Effector memory CD8-positive, alpha-beta T cell (primary cell): ENCODE results near the gene MPZL1.

ENCODE experiments used
- ATAC-seq: fragments of 150-1000 bp; cut with Tn5 transposase; replicated peaks from 2 replicates; pipeline ENCODE4 v1.10.0; 2021; ENCODE audit warnings: mild to moderate bottlenecking, moderate library complexity
- DNase-seq, 3 experiments: peaks; one replicate each; pipeline ENCODE4 v3.0.0; 2021
- H3K27ac Mint-ChIP-seq, 2 donors: one replicate each; pipeline ENCODE4 v1.8.0; 2022; ENCODE audit warnings: mild to moderate bottlenecking in 2 of 2, mixed read lengths in 2 of 2, moderate library complexity in 2 of 2
- H3K27me3 Mint-ChIP-seq, 2 donors: one replicate each; pipeline ENCODE4 v1.8.0; 2022; ENCODE audit warnings: mixed read lengths in 2 of 2
- H3K36me3 Mint-ChIP-seq: one replicate; pipeline ENCODE4 v1.8.0; 2022; ENCODE audit warnings: mild to moderate bottlenecking, moderate library complexity, mixed read lengths; ENCODE audit not compliant: insufficient read depth
- H3K4me1 Mint-ChIP-seq, 2 donors: one replicate each; pipeline ENCODE4 v1.8.0; 2022; ENCODE audit warnings: low read depth in 2 of 2, mixed read lengths in 2 of 2
- H3K4me3 Mint-ChIP-seq, 2 donors: one replicate each; pipeline ENCODE4 v1.8.0; 2022; ENCODE audit warnings: mild to moderate bottlenecking in 2 of 2, mixed read lengths in 2 of 2, moderate library complexity in 2 of 2
- H3K9me3 Mint-ChIP-seq, 2 donors: one replicate each; pipeline ENCODE4 v1.8.0; 2022; ENCODE audit warnings: mixed read lengths in 2 of 2

The MPZL1 gene

DNA sequence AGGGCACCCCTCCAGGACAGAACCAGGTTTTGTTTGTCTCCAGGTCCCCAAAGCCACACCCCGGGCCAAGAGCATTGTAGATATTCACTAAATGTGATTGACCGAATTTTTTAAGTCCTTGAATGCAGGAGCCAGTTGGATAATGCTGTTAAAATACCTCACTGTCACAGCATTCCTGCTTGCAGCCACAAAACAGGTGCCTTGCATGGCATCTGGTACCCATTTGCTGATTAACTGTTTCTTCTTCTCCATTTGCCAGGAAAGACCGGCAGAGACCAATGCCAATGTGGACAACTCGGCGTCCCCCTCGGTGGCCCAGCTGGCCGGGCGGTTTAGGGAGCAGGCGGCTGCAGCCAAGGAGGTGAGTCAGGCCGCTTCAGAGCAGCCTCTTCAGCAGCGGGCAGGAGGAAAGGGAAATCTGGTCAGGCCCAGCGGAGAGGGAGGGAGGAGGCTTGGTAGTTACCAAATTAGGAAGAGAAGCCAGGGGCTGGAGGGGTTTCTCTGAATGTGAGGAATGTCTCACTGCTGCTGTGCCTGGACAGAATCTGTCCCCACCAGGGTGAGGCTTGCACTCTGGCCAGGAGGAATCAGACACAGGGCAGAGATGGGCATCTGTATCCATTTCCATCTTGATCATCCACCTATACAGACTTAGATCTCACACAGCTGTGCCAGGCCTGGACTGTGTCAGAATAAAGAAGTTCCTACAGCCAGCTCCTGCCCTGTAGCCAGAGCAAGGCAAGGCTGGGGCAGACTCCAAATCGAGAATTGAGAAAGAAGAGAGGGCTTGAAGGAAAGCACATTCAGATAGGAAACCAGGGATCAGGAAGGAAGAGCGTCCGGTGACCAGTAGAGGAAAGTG lies 37.9 kb upstream of the MPZL1 start:
- Mint-ChIP-seq H3K4me1 (peaks cover 26 to 30% of the 10 kb centered on the region in 2 donors), H3K27me3 (no peaks in the 10 kb centered on the region), H3K4me3 (no peak overlapping the region), H3K9me3 (no peaks in the 10 kb centered on the region), H3K27ac (peak overlapping the region; percentile 66 to 84), H3K36me3 (peaks cover 49% of the 10 kb centered on the region)
- DNase-seq (no peak), ATAC-seq (no peak)

DNA sequence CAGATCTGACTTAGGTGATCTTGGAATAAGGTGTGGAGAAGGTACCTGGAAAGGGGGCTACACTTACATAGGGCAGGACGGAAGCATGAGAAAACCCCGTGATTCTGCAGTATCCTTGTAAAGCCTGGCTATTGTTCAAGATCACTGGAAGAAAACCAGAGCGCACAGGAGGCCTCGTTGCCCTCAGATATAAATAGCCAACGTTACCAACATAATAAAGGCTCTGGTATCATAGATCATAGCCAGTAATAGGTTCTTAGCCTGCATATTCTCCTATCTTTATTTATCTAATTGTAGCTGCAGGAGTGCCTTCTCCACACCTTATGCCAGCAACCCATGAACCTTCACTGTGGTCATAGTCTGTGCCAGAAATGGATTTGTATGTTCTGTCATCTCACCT lies 35.9 kb upstream of the MPZL1 start:
- no peak for ATAC-seq
- Mint-ChIP-seq H3K9me3 (no peaks in the 10 kb centered on the region), H3K4me1 (peaks cover 25 to 26% of the 10 kb centered on the region in 2 donors), H3K27me3 (no peaks in the 10 kb centered on the region), H3K4me3 (no peak overlapping the region), H3K36me3 (peaks cover 69% of the 10 kb centered on the region), H3K27ac (peak overlapping the region in 1 of 2 donors; percentile 66)
- DNase-seq, result no peak

- peak; percentile 78 to 85 (median 79) for DNase-seq
- H3K4me3 Mint-ChIP-seq, result no peak overlapping the region
- H3K9me3 Mint-ChIP-seq, result no peaks in the 10 kb centered on the region
- H3K27me3 Mint-ChIP-seq, result no peaks in the 10 kb centered on the region
- ATAC-seq, result peak; percentile 88
- peaks cover 15 to 23% of the 10 kb centered on the region in 2 donors for H3K4me1 Mint-ChIP-seq
- H3K36me3 Mint-ChIP-seq, result peaks cover 81% of the 10 kb centered on the region
- peak overlapping the region; percentile 55 to 62 for H3K27ac Mint-ChIP-seq
These were observed 33.8 kb upstream of the MPZL1 start for GRCh38 chr1:167687919-167688519.

- Mint-ChIP-seq H3K27me3 (no peaks in the 10 kb centered on the region), H3K9me3 (no peaks in the 10 kb centered on the region), H3K36me3 (peaks cover 77% of the 10 kb centered on the region), H3K4me3 (no peak overlapping the region), H3K4me1 (peaks cover 11 to 14% of the 10 kb centered on the region in 2 donors), H3K27ac (peak overlapping the region in 1 of 2 donors; percentile 46)
- DNase-seq (no peak), ATAC-seq (no peak)
These were observed 32.2 kb upstream of the MPZL1 start for GRCh38 chr1:167689567-167689920.

DNA sequence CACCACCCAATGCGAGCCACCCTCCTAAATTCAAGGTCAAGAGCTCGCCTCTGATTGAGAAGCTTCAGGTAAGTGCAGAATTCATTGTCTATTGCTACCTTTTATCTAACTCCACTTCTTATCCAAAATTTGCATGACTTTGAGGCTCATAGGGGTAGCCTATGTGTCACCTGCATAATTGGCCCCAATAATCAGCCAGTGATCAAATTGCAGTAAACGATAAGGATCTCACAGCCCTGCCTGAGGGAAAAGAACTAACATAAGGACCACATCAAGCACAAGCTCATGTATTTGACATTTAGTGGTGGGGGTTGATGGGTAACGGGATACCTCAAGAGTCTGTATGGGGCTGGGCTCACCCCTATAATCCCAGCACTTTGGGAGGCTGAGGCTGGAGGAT lies 31.7 kb upstream of the MPZL1 start:
- Mint-ChIP-seq H3K27ac (peak overlapping the region in 1 of 2 donors; percentile 46), H3K36me3 (peaks cover 77% of the 10 kb centered on the region), H3K4me3 (no peak overlapping the region)

GRCh38 chr1:167693425-167694045 lies 28.2 kb upstream of the MPZL1 start:
- Mint-ChIP-seq H3K36me3 (peaks cover 89% of the 10 kb centered on the region), H3K4me3 (no peak overlapping the region), H3K27me3 (no peaks in the 10 kb centered on the region), H3K27ac (peak overlapping the region; percentile 25 to 75), H3K4me1 (peaks cover 7 to 12% of the 10 kb centered on the region in 2 donors), H3K9me3 (no peaks in the 10 kb centered on the region)
- no peak for ATAC-seq
- no peak for DNase-seq

More for the DNA sequence above, 31.7 kb upstream of the MPZL1 start:
- Mint-ChIP-seq H3K27me3 (no peaks in the 10 kb centered on the region), H3K4me1 (peaks cover 11 to 14% of the 10 kb centered on the region in 2 donors), H3K9me3 (no peaks in the 10 kb centered on the region)
- DNase-seq (no peak), ATAC-seq (no peak)

GRCh38 chr1:167694691-167695090 lies 27.1 kb upstream of the MPZL1 start:
- no peaks in the 10 kb centered on the region for H3K27me3 Mint-ChIP-seq
- ATAC-seq, result no peak
- peak overlapping the region; percentile 75 to 81 for H3K27ac Mint-ChIP-seq
- H3K9me3 Mint-ChIP-seq, result no peaks in the 10 kb centered on the region
- peaks cover 13 to 18% of the 10 kb centered on the region in 2 donors for H3K4me1 Mint-ChIP-seq
- DNase-seq, result no peak
- peaks cover 89% of the 10 kb centered on the region for H3K36me3 Mint-ChIP-seq
- H3K4me3 Mint-ChIP-seq, result no peak overlapping the region

GRCh38 chr1:167695147-167695546 lies 26.6 kb upstream of the MPZL1 start:
- Mint-ChIP-seq H3K4me3 (no peak overlapping the region), H3K36me3 (peaks cover 89% of the 10 kb centered on the region), H3K4me1 (peaks cover 17 to 20% of the 10 kb centered on the region in 2 donors), H3K27me3 (no peaks in the 10 kb centered on the region), H3K9me3 (no peaks in the 10 kb centered on the region), H3K27ac (peak overlapping the region; percentile 75 to 81)
- ATAC-seq (no peak), DNase-seq (no peak)

DNA sequence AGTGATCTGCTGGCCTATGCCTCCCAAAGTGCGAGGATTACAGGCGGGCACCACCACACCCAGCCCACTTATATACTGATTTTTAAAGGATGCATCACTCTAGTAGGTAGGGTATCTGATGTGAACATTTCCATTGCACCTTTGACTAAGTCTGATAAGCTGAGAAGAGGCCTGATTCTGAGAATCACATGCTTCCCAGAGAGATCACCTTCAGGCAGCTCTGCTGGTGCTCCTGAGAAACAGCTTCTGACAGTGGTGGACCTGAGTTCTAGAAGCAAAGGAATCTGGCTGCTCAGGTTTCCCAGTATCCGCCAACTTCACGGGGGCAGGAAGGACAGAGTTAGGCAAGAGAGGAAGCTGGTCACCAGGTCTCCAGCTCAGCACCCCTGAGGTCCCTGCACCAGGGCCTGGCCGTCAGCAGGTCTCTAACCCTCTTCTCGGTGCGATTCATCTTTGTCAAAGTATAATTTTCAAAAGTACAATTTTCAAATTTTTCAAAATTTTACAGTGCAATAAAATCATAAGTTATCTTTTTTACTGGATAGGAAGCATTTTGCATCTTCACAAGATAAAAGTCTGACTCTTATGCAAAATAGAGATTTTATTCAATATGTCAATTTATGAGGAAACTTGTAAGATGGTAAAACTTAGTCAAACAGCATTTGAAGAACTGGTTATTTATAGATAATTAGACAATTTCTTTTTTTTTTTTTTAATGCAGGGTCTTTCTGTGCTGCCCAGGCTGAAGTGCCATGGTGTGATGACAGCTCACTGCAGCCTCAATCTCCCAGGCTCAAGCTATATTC lies 25.8 kb upstream of the MPZL1 start:
- Mint-ChIP-seq H3K9me3 (no peaks in the 10 kb centered on the region), H3K36me3 (peaks cover 89% of the 10 kb centered on the region), H3K27ac (peak overlapping the region; percentile 75 to 81), H3K4me1 (peaks cover 17 to 20% of the 10 kb centered on the region in 2 donors), H3K4me3 (no peak overlapping the region), H3K27me3 (no peaks in the 10 kb centered on the region)
- no peak for DNase-seq
- ATAC-seq, result no peak

GRCh38 chr1:167697667-167698141 lies 24.1 kb upstream of the MPZL1 start:
- DNase-seq (no peak), ATAC-seq (no peak)
- H3K4me1 Mint-ChIP-seq, result peaks cover 17 to 24% of the 10 kb centered on the region in 2 donors
- no peaks in the 10 kb centered on the region for H3K9me3 Mint-ChIP-seq
- H3K27me3 Mint-ChIP-seq, result no peaks in the 10 kb centered on the region
- peak overlapping the region; percentile 56 to 81 for H3K27ac Mint-ChIP-seq
- peaks cover 85% of the 10 kb centered on the region for H3K36me3 Mint-ChIP-seq
- H3K4me3 Mint-ChIP-seq, result no peak overlapping the region

DNA sequence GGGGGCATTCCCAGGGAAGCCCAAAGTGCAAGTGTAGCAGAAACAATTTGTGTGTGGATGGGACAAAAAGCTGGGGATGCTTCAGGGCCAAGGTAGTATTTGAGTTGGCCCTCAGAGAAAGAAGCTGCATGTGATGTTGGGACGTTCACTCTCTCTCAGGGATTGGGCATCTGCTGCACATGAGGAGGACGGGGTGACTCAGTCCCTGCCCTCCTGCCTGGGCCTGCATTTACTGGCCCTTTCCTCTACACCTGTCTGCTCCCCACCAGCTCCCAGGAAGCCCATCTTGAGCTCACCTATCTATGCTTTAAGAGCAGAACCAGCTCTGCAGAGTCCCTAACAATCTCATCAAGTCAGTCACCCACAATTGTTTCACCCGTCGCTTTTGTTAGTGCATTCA lies 23.5 kb upstream of the MPZL1 start:
- Mint-ChIP-seq H3K4me1 (peaks cover 15 to 30% of the 10 kb centered on the region in 2 donors), H3K9me3 (no peaks in the 10 kb centered on the region), H3K4me3 (no peak overlapping the region), H3K27ac (peak overlapping the region in 1 of 2 donors; percentile 44), H3K27me3 (no peaks in the 10 kb centered on the region), H3K36me3 (peaks cover 88% of the 10 kb centered on the region)
- no peak for ATAC-seq
- no peak for DNase-seq

DNA sequence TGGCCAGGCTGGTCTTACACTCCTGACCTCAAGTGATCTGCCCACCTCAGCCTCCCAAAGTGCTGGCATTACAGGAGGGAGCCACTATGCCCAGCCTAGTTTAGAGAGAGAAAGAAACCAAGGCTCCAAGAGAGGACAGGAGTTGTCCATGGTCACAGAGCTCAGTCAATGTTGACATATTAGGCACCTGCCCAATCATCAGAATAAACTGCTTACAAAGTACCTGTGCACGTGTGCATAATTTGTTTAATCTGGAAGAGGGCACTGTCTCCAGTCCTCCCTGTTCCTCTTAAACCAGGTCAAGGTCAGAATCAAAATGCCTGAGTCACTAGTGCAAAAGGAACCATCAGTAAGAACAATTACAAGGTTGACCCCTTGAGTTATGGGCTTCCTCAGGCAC lies 20.3 kb upstream of the MPZL1 start:
- no peak for DNase-seq
- Mint-ChIP-seq H3K27me3 (no peaks in the 10 kb centered on the region), H3K4me1 (peaks cover 21 to 39% of the 10 kb centered on the region in 2 donors), H3K4me3 (no peak overlapping the region), H3K9me3 (no peaks in the 10 kb centered on the region), H3K27ac (peak overlapping the region in 1 of 2 donors; percentile 78), H3K36me3 (peaks cover 84% of the 10 kb centered on the region)
- ATAC-seq, result no peak

DNA sequence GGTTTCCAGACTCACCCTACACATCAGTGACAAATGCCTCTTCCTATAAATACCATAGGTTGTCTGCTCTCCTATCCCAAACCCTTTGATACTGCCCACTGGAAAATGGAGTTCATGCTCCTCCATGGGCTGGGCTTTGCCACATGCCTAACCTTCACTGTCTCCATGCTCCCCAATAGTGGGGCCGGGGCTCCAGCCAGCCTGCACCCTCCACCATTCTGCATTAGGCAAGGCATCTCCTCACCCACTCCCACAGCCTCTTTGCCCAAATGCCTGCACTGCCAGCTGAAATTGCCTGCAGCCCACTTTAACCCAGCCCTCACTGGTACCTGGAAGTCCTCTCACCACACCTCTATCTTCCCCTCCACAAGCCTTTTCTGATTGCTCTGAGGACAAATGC lies 18.2 kb upstream of the MPZL1 start:
- peaks cover 73% of the 10 kb centered on the region for H3K36me3 Mint-ChIP-seq

More for the DNA sequence above, 18.2 kb upstream of the MPZL1 start:
- ATAC-seq (no peak), DNase-seq (no peak)
- Mint-ChIP-seq H3K27me3 (no peaks in the 10 kb centered on the region), H3K4me3 (no peak overlapping the region), H3K4me1 (peaks cover 14 to 35% of the 10 kb centered on the region in 2 donors), H3K27ac (peak overlapping the region; percentile 22 to 35), H3K9me3 (no peaks in the 10 kb centered on the region)
